Measurements from ENCODE around the gene TSPAN3.

Gene TSPAN3

DNA sequence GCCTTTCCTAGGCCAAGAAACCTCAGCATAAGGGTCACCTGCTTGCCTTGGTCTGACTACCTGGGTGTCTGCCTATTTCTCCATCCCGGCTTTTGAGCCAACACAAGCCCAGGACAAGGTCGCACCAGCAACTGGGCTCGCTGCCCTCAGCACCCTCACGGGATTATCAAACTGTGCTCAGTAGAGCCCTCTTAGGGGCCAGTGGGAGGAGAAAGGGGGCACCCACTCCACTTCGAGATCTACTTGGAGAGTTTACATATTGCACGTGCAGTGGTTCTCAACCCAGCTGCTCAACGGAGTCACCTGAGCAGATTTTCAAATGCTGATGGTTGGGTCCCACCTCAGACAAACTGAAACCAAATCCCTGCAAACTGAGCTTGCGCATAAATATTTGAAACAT lies 31.1 kb downstream of the TSPAN3 start:
- no peak for TF ChIP-seq CTCF (conservative IDR thresholded peaks at IDR 0.05; ENCODE audit: low read depth, low read length)
- no peak for DNase-seq (ENCODE audit: low read depth)
- no peak overlapping the region for H3K4me3 ChIP-seq (ENCODE audit: low read depth, low read length)

- no peak for DNase-seq (ENCODE audit: low read depth)
- no peak for TF ChIP-seq CTCF (conservative IDR thresholded peaks at IDR 0.05; ENCODE audit: low read depth, low read length)
Measured at GRCh38 chr15:77039217-77039533, 31.7 kb downstream of the TSPAN3 start.

GRCh38 chr15:77038312-77039216 lies 32.3 kb downstream of the TSPAN3 start:
- DNase-seq (ENCODE audit: low read depth) = no peak
- no peak for TF ChIP-seq CTCF (conservative IDR thresholded peaks at IDR 0.05; ENCODE audit: low read depth, low read length)
- H3K4me3 ChIP-seq (ENCODE audit: low read depth, low read length) = no peak overlapping the region

More at GRCh38 chr15:77039217-77039533, 31.7 kb downstream of the TSPAN3 start:
- H3K4me3 ChIP-seq (ENCODE audit: low read depth, low read length) = no peak overlapping the region

GRCh38 chr15:77037388-77038209 lies 33.3 kb downstream of the TSPAN3 start:
- TF ChIP-seq CTCF (conservative IDR thresholded peaks at IDR 0.05; ENCODE audit: low read depth, low read length) = no peak
- DNase-seq (ENCODE audit: low read depth) = no peak
- H3K4me3 ChIP-seq (ENCODE audit: low read depth, low read length) = no peak overlapping the region

- DNase-seq (ENCODE audit: low read depth) = no peak
- no peak overlapping the region for H3K4me3 ChIP-seq (ENCODE audit: low read depth, low read length)
- TF ChIP-seq CTCF (conservative IDR thresholded peaks at IDR 0.05; ENCODE audit: low read depth, low read length) = no peak
Measured at GRCh38 chr15:77036537-77037387, 34.1 kb downstream of the TSPAN3 start.

DNA sequence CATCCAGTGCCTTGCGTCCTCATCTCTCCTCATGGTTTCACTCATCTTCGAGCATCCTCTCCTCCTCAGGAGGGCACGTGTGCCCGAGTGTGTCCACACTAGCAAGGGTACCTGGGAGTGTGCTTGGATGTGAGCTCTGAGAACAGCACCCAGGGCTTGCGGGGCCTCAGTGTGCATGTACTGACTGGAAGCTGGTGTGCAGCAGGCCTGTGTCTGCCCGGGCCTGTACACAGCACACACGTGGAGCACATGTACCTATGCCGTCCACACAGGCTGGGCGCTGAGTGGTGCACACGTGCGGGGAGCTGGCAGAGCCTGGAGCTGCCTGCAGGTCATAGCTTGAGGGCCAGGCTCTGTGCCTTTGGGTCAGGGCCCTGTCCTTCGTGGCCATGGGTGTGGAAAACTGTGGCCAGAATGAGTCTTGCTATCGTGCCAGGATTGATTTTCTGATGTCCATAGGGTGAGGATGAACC lies 34.9 kb downstream of the TSPAN3 start:
- TF ChIP-seq CTCF (conservative IDR thresholded peaks at IDR 0.05; ENCODE audit: low read depth, low read length) = no peak
- H3K4me3 ChIP-seq (ENCODE audit: low read depth, low read length) = no peak overlapping the region
- DNase-seq (ENCODE audit: low read depth) = no peak

Measured in choroid plexus epithelial cell (primary cell).